ENCODE data around the gene MLLT10.
"Not testable (repeated sequence)": the region's sequence is repeated elsewhere in the genome, so short reads cannot be mapped to it uniquely, and the experiment has no call there.

Gene MLLT10

GRCh38 chr10:21535494-21535965 is 1.5 kb downstream of the MLLT10 start:
- no peaks in the 10 kb centered on the region for H3K9me3 ChIP-seq (ENCODE audit: low read length)
- no peaks in the 10 kb centered on the region for H3K27me3 ChIP-seq (ENCODE audit: control insufficient read depth in 1 of 2, insufficient read depth in 2 of 2, low read length in 2 of 2)
- H3K27ac ChIP-seq (ENCODE audit: low read depth, low read length): peak overlapping the region; percentile 78
- peaks cover 18% of the 10 kb centered on the region for H3K36me3 ChIP-seq (ENCODE audit: insufficient read depth, low read length)
- peak overlapping the region; percentile 36 to 53 for H3K4me3 ChIP-seq (ENCODE audit: low read depth in 1 of 2, low read length in 2 of 2)
- no peak overlapping the region for H3K9ac ChIP-seq (ENCODE audit: low read length)
- peaks cover 14% of the 10 kb centered on the region for H3K4me1 ChIP-seq (ENCODE audit: insufficient read depth, low read length)

DNA sequence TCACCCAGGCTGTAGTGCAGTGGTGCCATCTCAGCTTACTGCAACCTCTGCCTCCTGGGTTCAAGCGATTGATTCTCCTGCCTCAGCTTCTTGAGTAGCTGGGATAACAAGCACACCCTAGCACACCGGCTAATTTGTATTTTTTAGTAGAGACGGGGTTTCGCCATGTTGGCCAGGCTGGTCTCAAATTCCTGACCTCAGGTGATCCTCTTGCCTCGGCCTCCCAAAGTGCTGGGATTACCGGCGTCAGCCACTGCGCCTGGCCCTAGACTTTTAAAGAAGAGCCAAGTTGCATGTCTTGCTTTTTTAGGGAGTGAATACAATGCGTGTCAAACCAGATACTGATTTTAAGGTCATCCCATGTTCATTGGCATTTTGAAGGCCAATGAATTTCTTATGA is 1.9 kb downstream of the MLLT10 start:
- H3K9me3 ChIP-seq (ENCODE audit: low read length); H3K4me3 ChIP-seq (ENCODE audit: low read depth in 1 of 2, low read length in 2 of 2); H3K27me3 ChIP-seq (ENCODE audit: control insufficient read depth in 1 of 2, insufficient read depth in 2 of 2, low read length in 2 of 2); H3K27ac ChIP-seq (ENCODE audit: low read depth, low read length); H3K9ac ChIP-seq (ENCODE audit: low read length): not testable (repeated sequence)
- peaks cover 22% of the 10 kb centered on the region for H3K36me3 ChIP-seq (ENCODE audit: insufficient read depth, low read length)
- peaks cover 14% of the 10 kb centered on the region for H3K4me1 ChIP-seq (ENCODE audit: insufficient read depth, low read length)

- Histone ChIP-seq H3K4me3 (ENCODE audit: low read depth in 1 of 2, low read length in 2 of 2) (no peak overlapping the region), H3K36me3 (ENCODE audit: insufficient read depth, low read length) (peaks cover 31% of the 10 kb centered on the region), H3K27ac (ENCODE audit: low read depth, low read length) (no peak overlapping the region), H3K27me3 (ENCODE audit: control insufficient read depth in 1 of 2, insufficient read depth in 2 of 2, low read length in 2 of 2) (no peaks in the 10 kb centered on the region), H3K9ac (ENCODE audit: low read length) (no peak overlapping the region), H3K4me1 (ENCODE audit: insufficient read depth, low read length) (peaks cover 14% of the 10 kb centered on the region), H3K9me3 (ENCODE audit: low read length) (no peaks in the 10 kb centered on the region)
Observed at GRCh38 chr10:21536874-21537273, 2.8 kb downstream of the MLLT10 start.

DNA sequence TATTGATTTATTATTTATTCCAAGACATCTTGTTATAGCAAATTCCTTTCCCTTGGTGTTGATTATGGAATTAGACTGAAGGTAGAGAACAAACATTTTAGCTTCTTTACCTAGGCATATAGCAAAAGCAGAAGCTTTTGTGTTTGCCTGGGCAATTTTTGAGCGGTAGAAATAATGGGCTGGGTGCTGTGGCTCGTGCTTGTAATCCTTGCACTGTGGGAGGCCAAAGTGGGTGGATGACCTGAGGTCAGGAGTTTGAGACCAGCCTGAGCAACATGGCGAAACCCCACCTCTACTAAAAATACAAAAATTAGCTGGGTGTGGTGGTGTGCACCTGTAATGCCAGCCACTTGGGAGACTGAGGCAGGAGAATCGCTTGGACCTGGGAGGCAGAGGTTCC is 6.7 kb downstream of the MLLT10 start:
- not testable (repeated sequence) for H3K27me3 ChIP-seq (ENCODE audit: control insufficient read depth in 1 of 2, insufficient read depth in 2 of 2, low read length in 2 of 2); H3K4me3 ChIP-seq (ENCODE audit: low read depth in 1 of 2, low read length in 2 of 2); H3K27ac ChIP-seq (ENCODE audit: low read depth, low read length); H3K9me3 ChIP-seq (ENCODE audit: low read length); H3K9ac ChIP-seq (ENCODE audit: low read length); H3K4me1 ChIP-seq (ENCODE audit: insufficient read depth, low read length)
- peaks cover 46% of the 10 kb centered on the region for H3K36me3 ChIP-seq (ENCODE audit: insufficient read depth, low read length)

GRCh38 chr10:21547246-21547645 is 13.2 kb downstream of the MLLT10 start:
- Histone ChIP-seq H3K9me3 (ENCODE audit: low read length) (no peaks in the 10 kb centered on the region), H3K4me1 (ENCODE audit: insufficient read depth, low read length) (no peaks in the 10 kb centered on the region), H3K36me3 (ENCODE audit: insufficient read depth, low read length) (peaks cover 25% of the 10 kb centered on the region), H3K27ac (ENCODE audit: low read depth, low read length) (no peak overlapping the region), H3K4me3 (ENCODE audit: low read depth in 1 of 2, low read length in 2 of 2) (no peak overlapping the region), H3K9ac (ENCODE audit: low read length) (no peak overlapping the region), H3K27me3 (ENCODE audit: control insufficient read depth in 1 of 2, insufficient read depth in 2 of 2, low read length in 2 of 2) (no peaks in the 10 kb centered on the region)

DNA sequence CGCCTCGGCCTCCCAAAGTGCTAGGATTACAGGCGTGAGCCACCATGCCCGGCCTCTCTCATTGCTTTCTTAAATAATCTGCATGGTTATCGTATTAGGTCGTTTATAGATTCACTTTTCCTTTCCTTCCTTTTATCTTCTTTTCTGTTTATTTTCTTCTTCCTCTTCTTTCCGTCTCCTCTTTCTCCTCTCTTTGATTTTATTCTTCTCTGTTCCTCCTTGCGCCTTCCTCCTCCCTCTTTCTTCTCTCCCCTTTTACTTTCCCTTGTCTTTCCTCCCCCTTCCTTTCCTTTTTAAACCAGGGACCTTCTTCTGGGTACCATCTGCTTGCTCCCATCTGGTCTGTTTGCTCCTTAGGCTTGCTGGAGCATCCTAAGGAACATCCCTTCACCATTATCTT is 18.6 kb downstream of the MLLT10 start:
- Histone ChIP-seq H3K27me3 (ENCODE audit: control insufficient read depth in 1 of 2, insufficient read depth in 2 of 2, low read length in 2 of 2) (no peaks in the 10 kb centered on the region), H3K4me1 (ENCODE audit: insufficient read depth, low read length) (no peaks in the 10 kb centered on the region), H3K4me3 (ENCODE audit: low read depth in 1 of 2, low read length in 2 of 2) (no peak overlapping the region), H3K36me3 (ENCODE audit: insufficient read depth, low read length) (peaks cover 18% of the 10 kb centered on the region), H3K9ac (ENCODE audit: low read length) (no peak overlapping the region), H3K9me3 (ENCODE audit: low read length) (no peaks in the 10 kb centered on the region), H3K27ac (ENCODE audit: low read depth, low read length) (no peak overlapping the region)

DNA sequence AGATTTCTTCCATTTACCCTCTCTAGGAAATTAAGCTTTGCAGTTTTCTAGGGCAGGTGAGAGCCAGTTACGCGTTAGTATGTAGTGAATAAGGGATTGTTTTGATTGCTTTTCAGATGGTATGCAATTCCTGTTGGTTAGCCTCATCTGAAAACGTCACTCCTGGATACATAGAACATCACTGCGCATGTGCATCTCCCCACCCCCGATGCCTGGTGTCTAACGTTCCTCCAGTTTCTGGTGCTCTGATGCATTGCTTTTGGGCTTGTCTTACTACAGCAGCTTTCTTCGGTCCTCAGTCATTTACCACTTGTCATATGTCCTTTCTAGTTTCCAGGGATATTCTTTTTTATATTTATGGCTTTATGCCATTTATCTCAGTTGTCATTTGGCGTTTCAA is 22.5 kb downstream of the MLLT10 start:
- H3K4me3 ChIP-seq (ENCODE audit: low read depth in 1 of 2, low read length in 2 of 2): no peak overlapping the region
- H3K4me1 ChIP-seq (ENCODE audit: insufficient read depth, low read length): no peaks in the 10 kb centered on the region
- H3K9me3 ChIP-seq (ENCODE audit: low read length): no peaks in the 10 kb centered on the region
- H3K9ac ChIP-seq (ENCODE audit: low read length): no peak overlapping the region
- H3K27ac ChIP-seq (ENCODE audit: low read depth, low read length): no peak overlapping the region
- H3K36me3 ChIP-seq (ENCODE audit: insufficient read depth, low read length): peaks cover 18% of the 10 kb centered on the region
- no peaks in the 10 kb centered on the region for H3K27me3 ChIP-seq (ENCODE audit: control insufficient read depth in 1 of 2, insufficient read depth in 2 of 2, low read length in 2 of 2)

- not testable (repeated sequence) for H3K9me3 ChIP-seq (ENCODE audit: low read length); H3K9ac ChIP-seq (ENCODE audit: low read length); H3K27me3 ChIP-seq (ENCODE audit: control insufficient read depth in 1 of 2, insufficient read depth in 2 of 2, low read length in 2 of 2); H3K4me3 ChIP-seq (ENCODE audit: low read depth in 1 of 2, low read length in 2 of 2); H3K27ac ChIP-seq (ENCODE audit: low read depth, low read length); H3K4me1 ChIP-seq (ENCODE audit: insufficient read depth, low read length)
- peaks cover 18% of the 10 kb centered on the region for H3K36me3 ChIP-seq (ENCODE audit: insufficient read depth, low read length)
Observed at GRCh38 chr10:21558984-21559383, 25.0 kb downstream of the MLLT10 start.

DNA sequence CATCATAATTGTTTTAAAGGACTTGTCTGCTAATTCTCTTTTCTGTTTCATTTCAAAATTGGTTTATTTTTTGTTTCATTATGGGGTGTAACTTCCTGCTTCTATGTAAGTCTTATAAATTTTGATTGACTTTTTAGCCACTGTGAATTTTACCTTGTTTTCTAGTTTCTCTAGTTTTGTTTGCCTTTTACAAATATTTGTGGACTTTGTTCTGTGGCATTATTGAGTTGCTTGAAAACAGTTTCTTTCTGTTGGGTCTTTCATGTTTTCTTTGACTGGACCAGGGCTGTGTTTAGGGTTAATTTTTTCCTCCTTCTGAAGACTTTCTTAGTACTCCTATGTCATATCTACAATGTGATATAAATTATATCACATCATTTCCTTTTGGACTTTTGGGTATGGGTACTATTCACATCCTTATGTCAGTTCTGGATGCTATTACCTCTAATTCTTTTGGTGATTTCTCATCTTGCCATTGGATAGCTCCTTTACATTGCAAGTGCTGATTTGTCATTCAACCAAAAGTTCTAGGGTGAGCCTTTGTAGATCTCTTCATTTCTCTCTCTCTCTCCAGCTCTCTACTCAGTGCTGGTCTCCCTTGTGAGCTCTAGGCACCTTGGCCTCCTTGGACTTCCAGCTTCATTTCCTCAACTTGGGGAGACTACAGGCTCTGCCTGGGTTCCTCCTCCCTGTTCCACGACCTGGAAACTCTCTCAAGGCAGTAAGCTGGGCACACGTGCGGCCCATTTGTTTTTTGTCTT is 36.9 kb downstream of the MLLT10 start:
- no peak overlapping the region for H3K4me3 ChIP-seq (ENCODE audit: low read depth in 1 of 2, low read length in 2 of 2)
- H3K36me3 ChIP-seq (ENCODE audit: insufficient read depth, low read length): no peaks in the 10 kb centered on the region
- no peaks in the 10 kb centered on the region for H3K27me3 ChIP-seq (ENCODE audit: control insufficient read depth in 1 of 2, insufficient read depth in 2 of 2, low read length in 2 of 2)
- H3K9me3 ChIP-seq (ENCODE audit: low read length): no peaks in the 10 kb centered on the region
- H3K9ac ChIP-seq (ENCODE audit: low read length): no peak overlapping the region
- H3K27ac ChIP-seq (ENCODE audit: low read depth, low read length): no peak overlapping the region
- peaks cover 13% of the 10 kb centered on the region for H3K4me1 ChIP-seq (ENCODE audit: insufficient read depth, low read length)

DNA sequence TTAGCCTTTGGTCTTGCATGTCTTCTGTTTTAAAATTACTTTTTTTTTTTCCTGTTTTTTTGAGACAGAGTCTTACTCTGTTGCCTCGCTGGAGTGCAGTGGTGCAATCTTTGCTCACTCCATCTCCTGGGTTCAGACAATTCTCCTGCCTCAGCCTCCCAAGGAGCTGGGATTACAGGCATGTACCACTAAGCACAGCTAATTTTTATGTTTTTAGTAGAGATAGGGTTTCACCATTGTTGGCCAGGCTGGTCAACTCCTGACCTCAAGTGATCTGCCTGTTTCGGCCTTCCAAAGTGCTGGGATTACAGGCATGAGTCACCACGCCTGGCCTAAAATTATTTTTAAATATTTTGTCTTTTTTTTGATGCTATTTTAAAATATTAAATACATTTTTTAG is 38.5 kb downstream of the MLLT10 start:
- H3K4me3 ChIP-seq (ENCODE audit: low read depth in 1 of 2, low read length in 2 of 2): no peak overlapping the region
- no peaks in the 10 kb centered on the region for H3K36me3 ChIP-seq (ENCODE audit: insufficient read depth, low read length)
- H3K27ac ChIP-seq (ENCODE audit: low read depth, low read length): no peak overlapping the region
- no peaks in the 10 kb centered on the region for H3K9me3 ChIP-seq (ENCODE audit: low read length)
- peaks cover 13% of the 10 kb centered on the region for H3K4me1 ChIP-seq (ENCODE audit: insufficient read depth, low read length)
- no peak overlapping the region for H3K9ac ChIP-seq (ENCODE audit: low read length)
- no peaks in the 10 kb centered on the region for H3K27me3 ChIP-seq (ENCODE audit: control insufficient read depth in 1 of 2, insufficient read depth in 2 of 2, low read length in 2 of 2)

DNA sequence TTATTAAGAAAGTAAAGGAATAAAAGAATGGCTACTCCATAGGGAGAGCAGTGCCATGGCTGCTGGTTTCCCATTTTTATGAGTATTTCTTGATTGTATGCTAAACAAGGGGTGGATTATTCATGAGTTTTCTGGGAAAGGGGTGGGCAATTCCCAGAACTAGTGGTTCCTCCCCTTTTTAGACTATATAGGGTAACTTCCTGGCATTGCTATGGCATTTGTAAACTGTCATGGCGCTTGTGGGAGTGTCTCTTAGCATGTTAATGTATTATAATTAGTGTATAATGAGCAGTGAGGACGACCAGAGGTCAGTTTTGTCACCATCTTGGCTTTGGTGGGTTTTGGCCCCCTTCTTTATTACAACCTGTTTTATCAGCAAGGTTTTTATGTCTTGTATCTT is 40.5 kb downstream of the MLLT10 start:
- H3K9ac ChIP-seq (ENCODE audit: low read length); H3K36me3 ChIP-seq (ENCODE audit: insufficient read depth, low read length); H3K27ac ChIP-seq (ENCODE audit: low read depth, low read length); H3K27me3 ChIP-seq (ENCODE audit: control insufficient read depth in 1 of 2, insufficient read depth in 2 of 2, low read length in 2 of 2); H3K4me3 ChIP-seq (ENCODE audit: low read depth in 1 of 2, low read length in 2 of 2); H3K9me3 ChIP-seq (ENCODE audit: low read length): not testable (repeated sequence)
- peaks cover 13% of the 10 kb centered on the region for H3K4me1 ChIP-seq (ENCODE audit: insufficient read depth, low read length)

GRCh38 chr10:21579291-21579690 is 45.3 kb downstream of the MLLT10 start:
- no peaks in the 10 kb centered on the region for H3K27me3 ChIP-seq (ENCODE audit: control insufficient read depth in 1 of 2, insufficient read depth in 2 of 2, low read length in 2 of 2)
- no peak overlapping the region for H3K4me3 ChIP-seq (ENCODE audit: low read depth in 1 of 2, low read length in 2 of 2)
- H3K9ac ChIP-seq (ENCODE audit: low read length): no peak overlapping the region
- H3K27ac ChIP-seq (ENCODE audit: low read depth, low read length): no peak overlapping the region
- no peaks in the 10 kb centered on the region for H3K9me3 ChIP-seq (ENCODE audit: low read length)
- H3K36me3 ChIP-seq (ENCODE audit: insufficient read depth, low read length): no peaks in the 10 kb centered on the region
- H3K4me1 ChIP-seq (ENCODE audit: insufficient read depth, low read length): no peaks in the 10 kb centered on the region
